GM21619 (cell line): ENCODE data around the gene PTPN14.

ENCODE experiments used
- ATAC-seq: cut with Tn5 transposase; IDR thresholded peaks from one replicate; pipeline ENCODE4 v1.9.1; 2021; ENCODE audit not compliant: unreplicated experiment

PTPN14 gene

GRCh38 chr1:214455971-214456867 lies 95.2 kb downstream of the PTPN14 start:
- ATAC-seq = no peak

- no peak for ATAC-seq
These were observed 95.9 kb downstream of the PTPN14 start for GRCh38 chr1:214455479-214455878.

- ATAC-seq = no peak
These were observed 96.6 kb downstream of the PTPN14 start for GRCh38 chr1:214454569-214455396.

- no peak for ATAC-seq
These were observed 98.2 kb downstream of the PTPN14 start for GRCh38 chr1:214453109-214453722.

GRCh38 chr1:214452152-214452784 lies 99.1 kb downstream of the PTPN14 start:
- no peak for ATAC-seq

GRCh38 chr1:214451596-214451995 lies 99.8 kb downstream of the PTPN14 start:
- no peak for ATAC-seq

- no peak for ATAC-seq
These were observed 102.0 kb downstream of the PTPN14 start for GRCh38 chr1:214449371-214449770.

GRCh38 chr1:214448536-214448935 lies 102.9 kb downstream of the PTPN14 start:
- no peak for ATAC-seq

GRCh38 chr1:214447557-214447871 lies 103.9 kb downstream of the PTPN14 start:
- no peak for ATAC-seq

GRCh38 chr1:214446772-214447556 lies 104.4 kb downstream of the PTPN14 start:
- ATAC-seq = peak; percentile 70

- ATAC-seq = no peak
These were observed 105.4 kb downstream of the PTPN14 start for GRCh38 chr1:214445831-214446614.

- ATAC-seq = no peak
These were observed 106.2 kb downstream of the PTPN14 start for GRCh38 chr1:214445199-214445598.

- no peak for ATAC-seq
These were observed 107.0 kb downstream of the PTPN14 start for GRCh38 chr1:214444182-214444939.

- no peak for ATAC-seq
These were observed 110.3 kb downstream of the PTPN14 start for GRCh38 chr1:214441119-214441518.

GRCh38 chr1:214440219-214440965 lies 111.0 kb downstream of the PTPN14 start:
- no peak for ATAC-seq

GRCh38 chr1:214439352-214440119 lies 111.9 kb downstream of the PTPN14 start:
- ATAC-seq = peak; percentile 82

GRCh38 chr1:214438530-214438929 lies 112.9 kb downstream of the PTPN14 start:
- ATAC-seq = peak; percentile 38
